Stimulated activated CD8-positive, alpha-beta memory T cell treated with anti-CD3 and anti-CD28 coated beads, Interleukin-4, amount 100 ng/mL, for 4 hours (primary cell): ENCODE data around the gene PPP1R9B.

Source experiments
- DNase-seq, 2 donors: peaks; one replicate each; pipeline ENCODE4 v3.0.0-alpha.2; 2020; ENCODE audit warnings: low read depth in 2 of 2, low spot score in 1 of 2

The PPP1R9B gene

GRCh38 chr17:50129353-50129727 lies 21.1 kb downstream of the PPP1R9B start:
- DNase-seq: no peak

DNA sequence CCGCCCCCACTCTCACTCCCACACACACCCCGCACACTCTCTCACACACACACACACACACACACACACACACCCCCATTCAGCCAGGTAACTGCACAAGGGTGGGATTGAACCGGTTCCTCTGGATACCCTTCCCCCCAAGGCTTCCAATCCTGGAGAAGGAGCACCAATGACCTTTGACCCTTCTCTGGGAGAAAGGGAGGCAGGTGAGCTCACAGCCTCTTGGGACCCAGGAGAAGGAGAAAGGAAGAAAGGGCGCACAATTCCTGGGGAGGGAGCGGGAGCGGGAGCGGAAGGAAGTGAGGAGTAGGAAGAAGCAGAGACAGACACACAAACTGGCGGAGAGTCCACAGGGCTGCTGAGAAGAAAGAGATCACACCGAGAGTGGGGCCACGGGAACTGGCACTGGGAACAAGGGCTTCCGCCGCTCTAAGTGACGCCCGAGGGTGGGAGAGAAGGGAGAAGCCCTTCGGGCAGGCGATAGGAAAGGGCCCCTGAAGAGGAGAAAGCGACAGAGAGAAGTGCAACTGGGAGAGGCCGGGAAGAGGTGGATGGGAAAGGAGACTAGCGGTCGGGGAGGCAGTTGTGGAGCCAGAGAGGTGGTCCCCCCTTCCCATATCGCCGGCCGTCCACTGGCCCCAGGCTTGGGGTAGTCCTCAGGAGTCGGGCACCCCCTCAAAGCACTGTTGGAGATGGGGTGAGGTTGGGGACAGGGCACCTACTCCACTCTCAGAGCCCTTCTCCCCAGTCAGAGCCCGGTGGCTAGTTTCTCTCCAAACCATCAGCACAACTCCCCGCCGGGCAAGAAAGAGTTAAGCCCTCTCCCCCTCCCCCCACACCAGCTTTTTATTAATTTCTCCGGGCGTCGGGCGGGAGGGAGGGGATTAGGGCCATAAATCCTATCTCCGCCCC lies 21.8 kb downstream of the PPP1R9B start:
- no peak for DNase-seq

DNA sequence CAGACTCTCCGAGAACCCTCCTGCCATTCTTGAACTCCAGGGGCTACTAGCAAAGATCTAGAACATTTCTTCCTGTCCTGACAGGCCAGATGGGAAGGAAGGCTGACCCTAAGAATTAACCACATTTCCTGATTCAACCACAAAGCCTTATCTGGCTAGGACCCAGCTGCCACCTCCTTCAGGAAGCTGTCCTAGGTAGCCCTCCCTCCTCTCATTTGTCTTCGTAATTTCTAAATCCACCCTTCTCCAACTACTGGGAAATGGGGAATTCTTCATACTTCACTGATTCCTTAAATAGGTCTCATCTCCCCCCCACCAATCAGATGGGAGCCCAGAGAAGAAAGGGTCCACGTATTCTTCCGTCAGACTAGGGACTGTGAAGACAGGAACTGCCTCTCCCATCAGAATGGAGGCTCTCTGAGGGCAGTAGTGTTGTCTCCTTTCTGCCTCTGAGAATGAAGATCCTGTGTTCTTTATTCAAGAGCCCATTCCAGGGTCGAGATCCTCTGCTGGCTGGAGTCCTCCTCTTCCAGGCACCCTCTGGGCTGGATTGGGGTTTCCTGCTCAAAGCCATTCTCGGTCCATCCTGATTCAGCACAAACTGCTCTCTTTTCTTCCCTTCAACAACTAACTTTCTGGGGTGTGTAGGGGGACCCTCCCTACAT lies 22.6 kb downstream of the PPP1R9B start:
- DNase-seq: no peak

- DNase-seq: no peak
Measured at GRCh38 chr17:50125420-50125997, 25.0 kb downstream of the PPP1R9B start.

DNA sequence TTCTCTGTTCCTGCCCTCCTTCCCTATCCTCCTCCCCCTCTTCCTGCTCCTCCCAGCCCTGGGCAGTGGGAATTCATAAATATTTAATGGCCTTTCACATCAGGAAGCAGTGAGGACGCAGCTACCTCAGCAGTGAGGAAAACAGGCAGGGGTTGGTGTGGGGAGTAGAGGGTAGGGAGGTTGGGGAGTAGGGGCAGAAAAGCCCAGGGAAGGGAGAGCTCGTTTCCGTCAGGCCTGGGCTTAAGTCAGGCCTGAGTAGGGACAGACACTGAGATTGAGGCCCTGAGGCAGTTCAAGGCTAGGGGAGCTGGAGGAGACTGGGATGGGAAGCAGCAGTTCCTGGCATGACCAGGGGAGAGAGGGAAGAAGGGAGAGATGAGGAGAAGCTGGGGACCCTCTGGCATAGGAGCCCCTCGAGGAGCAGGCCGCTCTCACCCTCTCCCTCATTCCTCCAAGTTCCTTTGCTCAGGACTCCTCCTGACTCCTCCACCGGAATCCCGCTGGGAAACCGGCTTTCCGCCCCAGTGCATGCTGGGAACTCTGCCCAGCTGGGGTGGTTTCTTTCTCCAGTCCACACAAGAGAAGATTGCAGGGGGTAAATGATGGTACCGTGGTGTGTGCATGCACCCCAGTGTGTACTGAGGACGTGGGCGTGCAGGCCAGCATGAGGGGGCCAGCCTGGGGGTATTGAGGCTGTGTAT lies 26.7 kb downstream of the PPP1R9B start:
- DNase-seq: no peak

GRCh38 chr17:50122945-50123344 lies 27.5 kb downstream of the PPP1R9B start:
- no peak for DNase-seq

DNA sequence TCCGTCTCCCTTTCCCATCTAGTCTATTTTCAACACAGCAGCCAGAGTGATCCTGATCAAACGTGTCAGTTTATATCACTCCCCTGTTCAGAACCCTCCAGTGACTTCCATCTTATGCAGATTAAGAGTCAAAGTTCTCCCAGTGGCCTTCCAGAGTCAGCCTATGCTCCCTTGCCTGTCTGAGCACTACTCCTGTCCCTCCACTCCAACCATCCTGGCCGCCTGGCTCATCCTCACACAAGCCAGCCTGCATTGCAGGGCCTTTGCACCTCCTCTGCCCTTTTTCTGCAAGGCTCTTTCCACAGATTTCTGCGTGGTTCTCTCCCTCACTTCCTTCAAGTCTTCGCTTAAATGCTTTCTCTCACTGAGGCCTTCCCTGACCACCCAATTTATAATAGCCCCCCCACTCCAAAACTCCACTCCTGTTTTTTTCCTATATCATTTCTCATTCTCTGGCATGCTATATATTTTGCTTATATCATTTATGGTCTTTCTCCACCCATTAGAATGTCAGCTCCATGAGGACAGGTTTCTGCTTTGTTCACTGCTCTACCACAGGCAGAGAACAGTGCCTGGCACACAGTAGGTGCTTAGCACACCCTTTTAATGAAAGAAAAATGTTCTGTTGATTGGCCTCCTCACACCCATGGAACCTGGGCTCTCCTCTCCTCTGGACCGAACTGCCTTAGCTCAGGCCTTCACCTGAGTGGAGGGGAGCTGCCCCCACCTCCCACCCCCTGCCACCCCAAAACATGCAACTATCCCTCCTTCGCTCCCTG lies 29.8 kb downstream of the PPP1R9B start:
- no peak for DNase-seq

- no peak for DNase-seq
Measured at GRCh38 chr17:50118828-50119218, 31.7 kb downstream of the PPP1R9B start.

DNA sequence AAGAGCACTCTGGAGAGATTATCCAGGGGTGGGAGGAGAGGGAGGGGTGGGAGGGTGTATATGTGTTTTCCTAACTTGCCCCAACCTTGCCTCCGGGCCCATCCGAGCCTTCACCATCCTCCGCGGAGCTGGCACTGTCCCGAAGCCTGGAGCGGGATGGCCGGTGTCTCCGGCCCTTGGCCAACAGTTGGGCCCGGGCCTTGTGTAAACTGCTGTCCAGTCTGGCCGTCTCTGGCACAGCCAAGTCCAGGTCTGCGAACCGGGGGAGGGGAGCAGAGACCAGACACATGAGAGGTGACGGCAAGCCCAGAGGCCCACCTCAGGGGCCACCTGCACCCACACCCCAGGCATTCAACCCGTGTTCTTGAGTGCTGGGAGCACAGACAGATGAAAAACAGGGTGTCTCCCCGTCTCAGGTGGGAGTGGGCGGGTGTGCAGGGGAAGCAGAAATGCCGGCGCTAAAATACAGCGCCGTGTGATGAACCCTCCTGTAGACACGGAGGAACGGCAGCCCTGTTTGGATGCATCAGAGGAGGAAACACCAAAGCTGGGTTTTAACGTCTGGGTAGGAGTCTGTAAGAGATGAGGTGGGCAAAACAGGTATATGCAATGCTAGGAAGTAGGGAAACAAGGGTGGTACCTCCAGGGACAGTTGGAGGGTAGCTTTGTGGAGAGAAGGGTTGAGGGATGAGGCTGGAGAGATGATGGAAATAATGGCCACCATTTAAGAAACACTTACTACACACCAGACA lies 32.2 kb downstream of the PPP1R9B start:
- no peak for DNase-seq

- peak in 1 of 2 donors; percentile 34 for DNase-seq
Measured at GRCh38 chr17:50117202-50118051, 33.0 kb downstream of the PPP1R9B start.

- no peak for DNase-seq
Measured at GRCh38 chr17:50115756-50116155, 34.7 kb downstream of the PPP1R9B start.

- DNase-seq: no peak
Measured at GRCh38 chr17:50114849-50115357, 35.6 kb downstream of the PPP1R9B start.

DNA sequence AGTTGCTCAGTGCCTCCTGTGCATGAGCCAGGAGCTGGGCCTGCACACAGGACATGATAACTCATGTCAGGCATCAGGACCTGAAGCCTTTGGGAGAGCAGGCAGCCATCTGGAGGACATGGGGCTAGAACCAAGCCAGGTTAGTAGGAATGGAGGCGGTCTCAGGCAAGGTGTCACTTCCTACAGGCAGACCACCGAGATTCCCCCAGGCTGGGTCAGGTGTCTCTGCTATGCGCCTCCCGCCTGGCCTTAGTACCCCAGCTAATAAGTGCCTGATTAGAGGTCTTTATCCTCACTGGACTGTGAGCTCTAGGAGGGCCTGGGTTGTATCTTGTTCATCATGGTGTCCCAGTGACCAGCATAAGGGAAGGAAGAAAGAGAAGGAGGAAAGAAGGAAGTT lies 36.1 kb downstream of the PPP1R9B start:
- no peak for DNase-seq

DNA sequence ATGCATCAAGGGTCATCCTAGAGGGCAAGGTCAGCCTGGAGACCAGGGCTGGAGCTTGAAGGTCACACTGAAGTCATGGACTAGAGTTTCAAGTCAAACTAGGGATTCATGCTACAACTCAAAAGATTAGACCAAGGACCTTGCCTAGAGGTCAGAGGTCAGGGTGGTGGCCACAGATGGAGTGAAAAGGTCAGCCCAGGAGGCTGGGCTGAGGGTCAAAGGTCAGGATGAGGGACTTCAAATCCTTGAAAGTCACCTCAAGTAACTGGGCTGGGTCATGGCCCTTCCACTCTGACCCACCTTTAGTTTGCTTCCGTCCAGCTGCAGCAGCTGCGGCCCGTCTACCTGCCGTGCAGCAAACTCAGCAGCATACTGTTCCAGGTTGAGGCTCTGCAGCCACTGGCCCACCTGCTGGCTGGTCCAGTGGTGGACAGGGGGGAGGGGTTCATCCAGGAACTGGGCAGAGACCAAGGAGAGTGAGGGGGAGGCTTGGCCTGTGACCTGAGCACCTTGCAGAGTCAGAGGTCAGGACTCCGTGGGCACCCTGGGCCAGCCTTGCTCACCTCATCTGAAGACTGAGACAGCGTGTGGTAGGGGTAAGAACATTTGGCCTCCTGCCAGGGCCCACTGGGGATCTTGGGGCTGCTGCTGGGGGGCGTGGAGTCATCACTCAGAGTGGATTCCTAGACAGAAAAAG lies 36.7 kb downstream of the PPP1R9B start:
- no peak for DNase-seq

DNA sequence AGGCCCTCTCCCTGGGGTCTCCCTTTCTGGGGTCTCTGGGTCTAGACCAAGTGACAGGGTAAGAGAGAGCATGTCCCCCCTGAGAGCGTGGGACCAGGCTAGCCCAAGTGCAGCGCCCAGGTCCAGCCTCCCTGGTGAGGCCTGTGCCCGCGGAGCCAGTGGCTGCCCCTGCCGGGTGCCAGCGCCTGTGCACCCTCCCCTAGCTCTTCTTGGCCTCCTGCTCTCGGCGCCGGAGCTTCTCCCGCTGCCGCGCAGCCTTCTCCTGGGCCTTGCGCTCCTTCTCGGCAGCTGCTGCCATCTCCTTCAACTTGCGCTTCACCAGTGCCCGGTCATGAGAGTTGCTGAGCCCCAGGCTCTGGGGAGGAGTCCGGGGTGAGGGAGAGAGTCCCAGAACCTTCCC lies 37.8 kb downstream of the PPP1R9B start:
- no peak for DNase-seq

DNA sequence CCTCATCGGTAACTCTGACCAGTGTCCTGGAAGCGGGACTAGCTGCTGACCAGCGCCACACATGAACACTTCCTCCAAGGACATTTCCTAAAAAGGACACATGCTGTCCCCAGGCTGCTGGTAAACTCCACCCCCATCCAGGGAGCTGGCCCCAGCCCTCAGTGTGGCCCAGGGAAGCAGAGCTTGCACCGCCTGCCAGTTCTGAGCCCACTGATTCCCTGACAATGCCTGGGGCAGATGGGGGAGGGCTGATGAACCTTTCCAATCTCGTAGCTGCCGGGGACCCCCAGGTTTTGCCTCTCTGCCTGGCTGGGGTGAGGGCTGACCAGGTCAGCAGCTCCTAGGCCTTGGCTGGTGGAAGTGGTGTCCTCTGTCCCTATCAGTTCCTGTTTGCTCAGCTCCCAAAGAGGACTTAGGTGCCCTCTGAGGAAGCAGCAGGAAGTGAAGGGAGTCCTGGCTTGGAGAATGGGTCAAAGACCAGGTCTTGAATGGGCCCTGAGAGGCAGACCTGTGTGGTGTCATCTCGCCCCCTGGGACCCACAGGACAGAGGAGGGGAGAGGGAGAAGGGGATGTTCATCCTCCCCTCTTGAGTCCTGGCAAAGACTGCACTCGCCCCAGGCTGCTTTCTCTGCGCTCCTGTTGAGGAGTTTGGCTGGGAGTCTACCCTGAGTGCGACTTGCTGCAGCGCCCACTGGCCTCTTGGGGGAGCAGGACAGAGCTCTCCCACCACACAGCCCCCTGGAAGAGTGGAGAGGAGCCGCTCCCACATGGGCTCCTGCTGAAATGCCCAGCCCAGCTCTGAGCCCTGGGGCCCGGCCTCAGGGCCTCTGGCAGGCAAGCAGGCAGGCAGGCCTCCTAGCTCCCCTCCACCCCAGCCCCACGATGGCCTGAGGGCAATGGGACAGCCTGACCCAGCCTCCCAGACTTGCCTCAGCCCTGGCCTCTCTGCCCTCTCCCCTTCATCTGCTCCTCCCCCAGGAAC lies 38.5 kb downstream of the PPP1R9B start:
- DNase-seq: no peak
